Neural cell (in vitro differentiated cells): Measurements from ENCODE around the gene PPAN. TPM values are rescaled to one million over a fixed set of nuclear protein-coding genes. Genes with fewer than 3 reads are reported as not detected.

Source experiments
- H2AFZ ChIP-seq: fragments of 200-600, 300-800 bp; sonication (generic), shearing (Covaris generic); 2 replicates; pipeline ENCODE4 v1.6.0; 2014; ENCODE audit warnings: low read depth, mild to moderate bottlenecking, antibody characterized with exemption, low read length, moderate library complexity
- H3F3A ChIP-seq: fragments of 200-600 bp; shearing (Covaris generic); 2 replicates; pipeline ENCODE4 v1.6.1; 2016; ENCODE audit warnings: mild to moderate bottlenecking, moderate library complexity, mixed read lengths, antibody characterized with exemption, low read length; ENCODE audit not compliant: insufficient read depth, poor library complexity, severe bottlenecking
- H3K27ac ChIP-seq: fragments of 200-600, 300-800 bp; sonication (generic), shearing (Covaris generic); 2 replicates; pipeline ENCODE4 v1.5.1; 2014; ENCODE audit warnings: mild to moderate bottlenecking, low read length, moderate library complexity
- H3K27me3 ChIP-seq: fragments of 300-800, 200-600 bp; sonication (generic), shearing (Covaris generic); 2 replicates; pipeline ENCODE4 v1.6.0; 2014; ENCODE audit warnings: mild to moderate bottlenecking, low read depth, low read length, moderate library complexity; ENCODE audit not compliant: insufficient read depth
- H3K36me3 ChIP-seq: fragments of 300-800, 200-600 bp; sonication (generic), shearing (Covaris generic); 2 replicates; pipeline ENCODE4 v1.5.1; 2014; ENCODE audit warnings: mild to moderate bottlenecking, antibody characterized with exemption, low read length, moderate library complexity; ENCODE audit not compliant: insufficient read depth
- H3K4me2 ChIP-seq: fragments of 300-800, 200-600 bp; sonication (generic), shearing (Covaris generic); 2 replicates; pipeline ENCODE4 v1.6.0; 2014; ENCODE audit warnings: mild to moderate bottlenecking, low read length
- H3K4me3 ChIP-seq: fragments of 300-800, 200-600 bp; sonication (generic), shearing (Covaris generic); 2 replicates; pipeline ENCODE4 v1.5.1; 2014; ENCODE audit warnings: mild to moderate bottlenecking, low read length, moderate library complexity
- H3K79me2 ChIP-seq: fragments of 200-600 bp; shearing (Covaris generic); replicated peaks from 2 replicates; pipeline ENCODE4 v1.6.0; 2014; ENCODE audit warnings: mild to moderate bottlenecking, low read length, moderate library complexity; ENCODE audit not compliant: insufficient read depth
- H3K9ac ChIP-seq: fragments of 300-800, 200-600 bp; sonication (generic), shearing (Covaris generic); 2 replicates; pipeline ENCODE4 v1.6.1; 2016; ENCODE audit warnings: mild to moderate bottlenecking, low read length, mixed read lengths
- H3K9me2 ChIP-seq: fragments of 200-600 bp; shearing (Covaris generic); 2 replicates; pipeline ENCODE4 v1.6.1; 2016; ENCODE audit warnings: mild to moderate bottlenecking, low read length, mixed read lengths; ENCODE audit not compliant: insufficient read depth
- H3K9me3 ChIP-seq: fragments of 200-600, 300-800 bp; sonication (generic), shearing (Covaris generic); 2 replicates; pipeline ENCODE4 v1.6.1; 2016; ENCODE audit warnings: mild to moderate bottlenecking, mixed run types, low read length, moderate library complexity, mixed read lengths
- H4K20me1 ChIP-seq: fragments of 200-600 bp; shearing (Covaris generic); 2 replicates; pipeline ENCODE4 v1.6.1; 2016; ENCODE audit warnings: mild to moderate bottlenecking, mixed run types; ENCODE audit not compliant: insufficient read depth
- CTCF ChIP-seq: fragments of 450-650 bp; IDR thresholded peaks from 2 replicates; pipeline ENCODE4 v1.5.1; 2014; ENCODE audit warnings: antibody characterized with exemption, mild to moderate bottlenecking, moderate library complexity; ENCODE audit not compliant: poor library complexity, severe bottlenecking
- EP300 ChIP-seq: fragments of 450-650 bp; conservative IDR thresholded peaks from 2 replicates; pipeline ENCODE4 v1.6.1; 2014; ENCODE audit warnings: antibody characterized with exemption, mild to moderate bottlenecking, moderate library complexity; ENCODE audit not compliant: poor library complexity, severe bottlenecking
- EZH2 ChIP-seq: fragments of 200-600, 300-800 bp; shearing (Covaris generic), sonication (generic); IDR thresholded peaks from 2 replicates; pipeline ENCODE4 v1.6.1; 2014; ENCODE audit warnings: antibody characterized with exemption, low read length, borderline replicate concordance, mild to moderate bottlenecking; ENCODE audit not compliant: insufficient read depth, poor library complexity, severe bottlenecking
- MXI1 ChIP-seq: fragments of 450-650 bp; conservative IDR thresholded peaks from 2 replicates; pipeline ENCODE4 v1.6.1; 2014; ENCODE audit warnings: antibody characterized with exemption, mild to moderate bottlenecking; ENCODE audit not compliant: poor library complexity, severe bottlenecking
- POLR2AphosphoS5 ChIP-seq: IDR thresholded peaks from 2 replicates; pipeline ENCODE4 v1.6.1; 2012
- RAD21 ChIP-seq: fragments of 450-650 bp; conservative IDR thresholded peaks from 2 replicates; pipeline ENCODE4 v1.6.1; 2014; ENCODE audit warnings: antibody characterized with exemption, mild to moderate bottlenecking, moderate library complexity
- REST ChIP-seq: IDR thresholded peaks from 2 replicates; pipeline ENCODE4 v1.6.1; 2012; ENCODE audit warnings: borderline replicate concordance
- SMC3 ChIP-seq: fragments of 450-650 bp; conservative IDR thresholded peaks from 2 replicates; pipeline ENCODE4 v1.6.1; 2014; ENCODE audit warnings: antibody characterized with exemption, mild to moderate bottlenecking, moderate library complexity; ENCODE audit not compliant: poor library complexity
- TAF1 ChIP-seq: IDR thresholded peaks from 2 replicates; pipeline ENCODE4 v1.6.1; 2012; ENCODE audit warnings: low read depth
- polyA plus RNA-seq: library from polyadenylated mRNA; depleted of rRNA; stranded (reverse); fragments of >200 nt; gene quantifications from 2 replicates; pipeline ENCODE4 v1.2.3, GENCODE V29; 2014

The PPAN gene
- polyA plus RNA-seq, 1 donor from 2014 or later, result 13.9 TPM

- H3K36me3 ChIP-seq, result no peaks in the 10 kb centered on the region
- no peak overlapping the region for H3K27ac ChIP-seq
- H3K79me2 ChIP-seq, result no peaks in the 10 kb centered on the region
- no peaks in the 10 kb centered on the region for H3F3A ChIP-seq
- no peak overlapping the region for H3K9ac ChIP-seq
- TF ChIP-seq EZH2, result no peak
- TF ChIP-seq CTCF, result no peak
- TF ChIP-seq MXI1, result no peak
- no peak for TF ChIP-seq EP300
- TF ChIP-seq POLR2AphosphoS5, result no peak
- no peak for TF ChIP-seq TAF1
- TF ChIP-seq RAD21, result no peak
- TF ChIP-seq REST, result no peak
- TF ChIP-seq SMC3, result no peak
- no peak overlapping the region for H3K4me2 ChIP-seq
- no peak overlapping the region for H3K4me3 ChIP-seq
- H3K9me3 ChIP-seq, result no peaks in the 10 kb centered on the region
- no peak overlapping the region for H2AFZ ChIP-seq
- peaks cover 14% of the 10 kb centered on the region for H3K27me3 ChIP-seq
- H3K9me2 ChIP-seq, result no peaks in the 10 kb centered on the region
- no peaks in the 10 kb centered on the region for H4K20me1 ChIP-seq
Measured at GRCh38 chr19:10091370-10091687, 14.8 kb upstream of the PPAN start.

- H3K9me2 ChIP-seq, result no peaks in the 10 kb centered on the region
- H3K27me3 ChIP-seq, result peaks cover 6% of the 10 kb centered on the region
- H3F3A ChIP-seq, result no peaks in the 10 kb centered on the region
- H3K9ac ChIP-seq, result no peak overlapping the region
- H2AFZ ChIP-seq, result no peak overlapping the region
- H3K9me3 ChIP-seq, result no peaks in the 10 kb centered on the region
- H4K20me1 ChIP-seq, result no peaks in the 10 kb centered on the region
- H3K36me3 ChIP-seq, result no peaks in the 10 kb centered on the region
- H3K4me3 ChIP-seq, result no peak overlapping the region
- TF ChIP-seq RAD21 (no peak), POLR2AphosphoS5 (no peak), EP300 (no peak), REST (no peak), SMC3 (no peak), TAF1 (no peak), MXI1 (no peak), CTCF (no peak), EZH2 (no peak)
- no peaks in the 10 kb centered on the region for H3K79me2 ChIP-seq
- no peak overlapping the region for H3K4me2 ChIP-seq
- no peak overlapping the region for H3K27ac ChIP-seq
Measured at GRCh38 chr19:10091895-10092641, 14.1 kb upstream of the PPAN start.
